Measurements from ENCODE around the gene SDE2.
"Not testable (repeated sequence)": the region's sequence is repeated elsewhere in the genome, so short reads cannot be mapped to it uniquely, and the experiment has no call there.

The SDE2 gene

GRCh38 chr1:225946082-225946620 lies 53.0 kb downstream of the SDE2 start:
- Mint-ChIP-seq H3K36me3 (ENCODE audit: low read depth) (no peaks in the 10 kb centered on the region), H3K27ac (no peak overlapping the region), H3K4me3 (no peak overlapping the region), H3K27me3 (peaks cover 13% of the 10 kb centered on the region), H3K4me1 (ENCODE audit: low read depth) (peaks cover 11% of the 10 kb centered on the region), H3K9me3 (no peaks in the 10 kb centered on the region)
- DNase-seq: no peak

- Mint-ChIP-seq H3K27ac (no peak overlapping the region), H3K9me3 (no peaks in the 10 kb centered on the region), H3K4me3 (no peak overlapping the region), H3K4me1 (ENCODE audit: low read depth) (peaks cover 11% of the 10 kb centered on the region), H3K27me3 (peaks cover 9% of the 10 kb centered on the region), H3K36me3 (ENCODE audit: low read depth) (no peaks in the 10 kb centered on the region)
- DNase-seq: no peak
Observed at GRCh38 chr1:225945564-225945963, 53.6 kb downstream of the SDE2 start.

GRCh38 chr1:225944951-225945350 lies 54.2 kb downstream of the SDE2 start:
- no peak overlapping the region for H3K27ac Mint-ChIP-seq
- no peaks in the 10 kb centered on the region for H3K36me3 Mint-ChIP-seq (ENCODE audit: low read depth)
- H3K4me1 Mint-ChIP-seq (ENCODE audit: low read depth): peaks cover 13% of the 10 kb centered on the region
- no peaks in the 10 kb centered on the region for H3K9me3 Mint-ChIP-seq
- peaks cover 14% of the 10 kb centered on the region for H3K27me3 Mint-ChIP-seq
- no peak for DNase-seq
- H3K4me3 Mint-ChIP-seq: no peak overlapping the region

- no peak overlapping the region for H3K4me3 Mint-ChIP-seq
- peaks cover 13% of the 10 kb centered on the region for H3K4me1 Mint-ChIP-seq (ENCODE audit: low read depth)
- no peaks in the 10 kb centered on the region for H3K9me3 Mint-ChIP-seq
- no peaks in the 10 kb centered on the region for H3K36me3 Mint-ChIP-seq (ENCODE audit: low read depth)
- peaks cover 14% of the 10 kb centered on the region for H3K27me3 Mint-ChIP-seq
- no peak for DNase-seq
- no peak overlapping the region for H3K27ac Mint-ChIP-seq
Observed at GRCh38 chr1:225944387-225944786, 54.8 kb downstream of the SDE2 start.

GRCh38 chr1:225943582-225943981 lies 55.6 kb downstream of the SDE2 start:
- Mint-ChIP-seq H3K36me3 (ENCODE audit: low read depth) (no peaks in the 10 kb centered on the region), H3K27ac (no peak overlapping the region), H3K9me3 (no peaks in the 10 kb centered on the region), H3K27me3 (peaks cover 6% of the 10 kb centered on the region), H3K4me1 (ENCODE audit: low read depth) (peaks cover 13% of the 10 kb centered on the region), H3K4me3 (no peak overlapping the region)
- no peak for DNase-seq

GRCh38 chr1:225942574-225942973 lies 56.6 kb downstream of the SDE2 start:
- H3K27me3 Mint-ChIP-seq: peaks cover 5% of the 10 kb centered on the region
- H3K4me1 Mint-ChIP-seq (ENCODE audit: low read depth): peaks cover 13% of the 10 kb centered on the region
- H3K9me3 Mint-ChIP-seq: no peaks in the 10 kb centered on the region
- no peaks in the 10 kb centered on the region for H3K36me3 Mint-ChIP-seq (ENCODE audit: low read depth)
- no peak for DNase-seq
- no peak overlapping the region for H3K4me3 Mint-ChIP-seq
- H3K27ac Mint-ChIP-seq: no peak overlapping the region

- Mint-ChIP-seq H3K4me3 (no peak overlapping the region), H3K36me3 (ENCODE audit: low read depth) (no peaks in the 10 kb centered on the region), H3K27ac (no peak overlapping the region), H3K27me3 (peaks cover 5% of the 10 kb centered on the region), H3K9me3 (no peaks in the 10 kb centered on the region), H3K4me1 (ENCODE audit: low read depth) (peaks cover 13% of the 10 kb centered on the region)
- DNase-seq: no peak
Observed at GRCh38 chr1:225941942-225942222, 57.3 kb downstream of the SDE2 start.

GRCh38 chr1:225941187-225941941 lies 57.8 kb downstream of the SDE2 start, which contains the start of gene LEFTY2:
Gene LEFTY2 (minus strand): TSS chr1:225941220. CDS start chr1:225941140, 80 bp downstream.
- Mint-ChIP-seq H3K9me3 (no peaks in the 10 kb centered on the region), H3K27ac (no peak within 1 kb of the TSS), H3K4me1 (ENCODE audit: low read depth) (peaks cover 13% of the 10 kb centered on the region), H3K36me3 (ENCODE audit: low read depth) (no peaks in the 10 kb centered on the region), H3K27me3 (peaks cover 5% of the 10 kb centered on the region), H3K4me3 (no peak within 1 kb of the TSS)
- no peak for DNase-seq

- H3K4me1 Mint-ChIP-seq (ENCODE audit: low read depth): peaks cover 13% of the 10 kb centered on the region
- H3K27ac Mint-ChIP-seq: no peak overlapping the region
- H3K4me3 Mint-ChIP-seq: no peak overlapping the region
- H3K27me3 Mint-ChIP-seq: peaks cover 5% of the 10 kb centered on the region
- no peaks in the 10 kb centered on the region for H3K9me3 Mint-ChIP-seq
- DNase-seq: no peak
- no peaks in the 10 kb centered on the region for H3K36me3 Mint-ChIP-seq (ENCODE audit: low read depth)
Observed at GRCh38 chr1:225940385-225941151, 58.6 kb downstream of the SDE2 start.

GRCh38 chr1:225939939-225940310 lies 59.2 kb downstream of the SDE2 start:
- not testable (repeated sequence) for H3K27me3 Mint-ChIP-seq; H3K4me3 Mint-ChIP-seq; DNase-seq; H3K4me1 Mint-ChIP-seq (ENCODE audit: low read depth); H3K9me3 Mint-ChIP-seq; H3K36me3 Mint-ChIP-seq (ENCODE audit: low read depth); H3K27ac Mint-ChIP-seq

GRCh38 chr1:225939097-225939938 lies 59.8 kb downstream of the SDE2 start:
- H3K9me3 Mint-ChIP-seq; DNase-seq; H3K27me3 Mint-ChIP-seq; H3K4me3 Mint-ChIP-seq; H3K4me1 Mint-ChIP-seq (ENCODE audit: low read depth); H3K36me3 Mint-ChIP-seq (ENCODE audit: low read depth); H3K27ac Mint-ChIP-seq: not testable (repeated sequence)

- peaks cover 5% of the 10 kb centered on the region for H3K27me3 Mint-ChIP-seq
- H3K27ac Mint-ChIP-seq: no peak overlapping the region
- no peak overlapping the region for H3K4me3 Mint-ChIP-seq
- peaks cover 2% of the 10 kb centered on the region for H3K4me1 Mint-ChIP-seq (ENCODE audit: low read depth)
- H3K9me3 Mint-ChIP-seq: no peaks in the 10 kb centered on the region
- no peak for DNase-seq
- H3K36me3 Mint-ChIP-seq (ENCODE audit: low read depth): no peaks in the 10 kb centered on the region
Observed at GRCh38 chr1:225937048-225937968, 61.8 kb downstream of the SDE2 start.

- Mint-ChIP-seq H3K27me3 (peaks cover 5% of the 10 kb centered on the region), H3K36me3 (ENCODE audit: low read depth) (no peaks in the 10 kb centered on the region), H3K9me3 (no peaks in the 10 kb centered on the region), H3K27ac (no peak overlapping the region), H3K4me3 (no peak overlapping the region), H3K4me1 (ENCODE audit: low read depth) (peaks cover 2% of the 10 kb centered on the region)
- no peak for DNase-seq
Observed at GRCh38 chr1:225936523-225936922, 62.6 kb downstream of the SDE2 start.

GRCh38 chr1:225936086-225936485 lies 63.1 kb downstream of the SDE2 start:
- H3K4me3 Mint-ChIP-seq; DNase-seq; H3K4me1 Mint-ChIP-seq (ENCODE audit: low read depth); H3K9me3 Mint-ChIP-seq; H3K27ac Mint-ChIP-seq; H3K27me3 Mint-ChIP-seq; H3K36me3 Mint-ChIP-seq (ENCODE audit: low read depth): not testable (repeated sequence)
